RCC 7860 (cell line): ENCODE data around the gene RGS6.

Experiments
- DNase-seq: peaks from one replicate; pipeline ENCODE4 v3.0.0-alpha.2; 2015; ENCODE audit warnings: low spot score
- FAIRE-seq: peaks from 2 replicates; lab custom pipeline; 2012; peaks lifted over from hg19 to GRCh38; lab: Jason Lieb, UNC

The RGS6 gene

GRCh38 chr14:72292689-72293024 is 360.4 kb downstream of the RGS6 start:
- FAIRE-seq = no peak
- DNase-seq = no peak

- DNase-seq (no peak), FAIRE-seq (no peak)
These were observed 369.1 kb downstream of the RGS6 start for GRCh38 chr14:72301352-72301751.

GRCh38 chr14:72303930-72304329 is 371.7 kb downstream of the RGS6 start:
- FAIRE-seq = no peak
- no peak for DNase-seq

- FAIRE-seq = no peak
- no peak for DNase-seq
These were observed 373.3 kb downstream of the RGS6 start for GRCh38 chr14:72305561-72305960.

GRCh38 chr14:72308967-72309485 is 376.8 kb downstream of the RGS6 start:
- FAIRE-seq (no peak), DNase-seq (no peak)

- DNase-seq (no peak), FAIRE-seq (no peak)
These were observed 378.9 kb downstream of the RGS6 start for GRCh38 chr14:72311116-72311515.

GRCh38 chr14:72311516-72311915 is 379.3 kb downstream of the RGS6 start:
- FAIRE-seq = no peak
- DNase-seq = no peak

GRCh38 chr14:72314808-72315435 is 382.7 kb downstream of the RGS6 start:
- DNase-seq (no peak), FAIRE-seq (no peak)

GRCh38 chr14:72315714-72316113 is 383.5 kb downstream of the RGS6 start:
- FAIRE-seq (no peak), DNase-seq (no peak)

GRCh38 chr14:72318648-72319047 is 386.4 kb downstream of the RGS6 start:
- DNase-seq (no peak), FAIRE-seq (no peak)

GRCh38 chr14:72332046-72332445 is 399.8 kb downstream of the RGS6 start:
- FAIRE-seq = no peak
- DNase-seq = no peak

GRCh38 chr14:72332871-72333270 is 400.6 kb downstream of the RGS6 start:
- FAIRE-seq = no peak
- no peak for DNase-seq

GRCh38 chr14:72333357-72333756 is 401.1 kb downstream of the RGS6 start:
- FAIRE-seq (no peak), DNase-seq (no peak)

GRCh38 chr14:72336311-72336980 is 404.2 kb downstream of the RGS6 start:
- DNase-seq (no peak), FAIRE-seq (no peak)

- FAIRE-seq = no peak
- no peak for DNase-seq
These were observed 409.0 kb downstream of the RGS6 start for GRCh38 chr14:72341237-72341636.

GRCh38 chr14:72341686-72342085 is 409.5 kb downstream of the RGS6 start:
- DNase-seq = no peak
- FAIRE-seq = no peak

- DNase-seq (no peak), FAIRE-seq (no peak)
These were observed 414.9 kb downstream of the RGS6 start for GRCh38 chr14:72347118-72347517.

- no peak for FAIRE-seq
These were observed 418.0 kb downstream of the RGS6 start for GRCh38 chr14:72350215-72350614.

GRCh38 chr14:72352012-72352411 is 419.8 kb downstream of the RGS6 start:
- DNase-seq (no peak), FAIRE-seq (no peak)

More at GRCh38 chr14:72350215-72350614, 418.0 kb downstream of the RGS6 start:
- no peak for DNase-seq

- FAIRE-seq (no peak), DNase-seq (no peak)
These were observed 434.4 kb downstream of the RGS6 start for GRCh38 chr14:72366619-72367018.

- DNase-seq (no peak), FAIRE-seq (no peak)
These were observed 436.9 kb downstream of the RGS6 start for GRCh38 chr14:72369106-72369505.

GRCh38 chr14:72377016-72377415 is 444.8 kb downstream of the RGS6 start:
- no peak for FAIRE-seq
- no peak for DNase-seq

- DNase-seq = no peak
- no peak for FAIRE-seq
These were observed 448.2 kb downstream of the RGS6 start for GRCh38 chr14:72380456-72380855.
